Measurements from ENCODE around the gene BIN2. TPM values are rescaled to one million over a fixed set of nuclear protein-coding genes. Genes with fewer than 3 reads are reported as not detected.
"Not testable (repeated sequence)": the region's sequence is repeated elsewhere in the genome, so short reads cannot be mapped to it uniquely, and the experiment has no call there.

Gene BIN2
- total and polyA plus RNA-seq, 2 experiments from 2014 or later: not detected

GRCh38 chr12:51272810-51273209 is 51.2 kb downstream of the BIN2 start:
- H3K27me3 ChIP-seq (ENCODE audit: insufficient read depth): peaks cover 18% of the 10 kb centered on the region
- not testable (repeated sequence) for DNase-seq (ENCODE audit: low spot score); H3K4me2 ChIP-seq; H3K79me2 ChIP-seq (replicated peaks; ENCODE audit: insufficient read depth); H3K36me3 ChIP-seq (ENCODE audit: insufficient read depth); H3K4me1 ChIP-seq (ENCODE audit: insufficient read depth); H3K4me3 ChIP-seq; H3K4me3 Mint-ChIP-seq; H3K4me1 Mint-ChIP-seq; H2AFZ ChIP-seq; H4K20me1 ChIP-seq (replicated peaks; ENCODE audit: insufficient read depth); H3K9me3 Mint-ChIP-seq; H3K27ac ChIP-seq (ENCODE audit: low read depth); ATAC-seq; H3K27ac Mint-ChIP-seq; H3F3A ChIP-seq (replicated peaks; ENCODE audit: low read depth); H3K9me2 ChIP-seq (ENCODE audit: insufficient read depth); H3K36me3 Mint-ChIP-seq (ENCODE audit: low read depth)
- H3K27me3 Mint-ChIP-seq (ENCODE audit: insufficient read depth, low read depth, poor library complexity): peaks cover 21% of the 10 kb centered on the region

GRCh38 chr12:51270951-51271518 is 52.9 kb downstream of the BIN2 start:
- no peak overlapping the region for H3K27ac ChIP-seq (ENCODE audit: low read depth)
- ATAC-seq: no peak
- TF ChIP-seq POLR2AphosphoS5 (IDR thresholded peaks at IDR 0.05; ENCODE audit: low read depth): no peak
- no peak for TF ChIP-seq EZH2 (IDR thresholded peaks at IDR 0.05; ENCODE audit: low read depth, unreplicated experiment)
- TF ChIP-seq REST (IDR thresholded peaks at IDR 0.05; ENCODE audit: unreplicated experiment): no peak
- no peak for TF ChIP-seq CREB1 (CRISPR knock-in tag; IDR thresholded peaks at IDR 0.05; ENCODE audit: low read depth)
- TF ChIP-seq ETS1 (IDR thresholded peaks at IDR 0.05): no peak
- TF ChIP-seq ZNF331 (CRISPR knock-in tag; IDR thresholded peaks at IDR 0.05; ENCODE audit: low read depth): no peak
- TF ChIP-seq STAT1 (IDR thresholded peaks at IDR 0.05; ENCODE audit: unreplicated experiment): no peak
- no peak for TF ChIP-seq JUNB (IDR thresholded peaks at IDR 0.05; ENCODE audit: unreplicated experiment)
- no peak for TF ChIP-seq EZH2phosphoT487 (IDR thresholded peaks at IDR 0.05; ENCODE audit: unreplicated experiment)
- TF ChIP-seq ZNF462 (CRISPR knock-in tag; IDR thresholded peaks at IDR 0.05): no peak
- TF ChIP-seq ZNF114 (CRISPR knock-in tag; IDR thresholded peaks at IDR 0.05): no peak

More at GRCh38 chr12:51270951-51271518, 52.9 kb downstream of the BIN2 start:
- H3K9me3 Mint-ChIP-seq: no peaks in the 10 kb centered on the region; the same call in 2 of the 3 replicates
- no peak overlapping the region for H3K27ac Mint-ChIP-seq
- peak overlapping the region; percentile 93 for H3K4me3 Mint-ChIP-seq
- Histone ChIP-seq H2AFZ (peak overlapping the region; percentile 99), H3K4me2 (peak overlapping the region; percentile 100), H3K9me2 (ENCODE audit: insufficient read depth) (no peaks in the 10 kb centered on the region), H3K4me1 (ENCODE audit: insufficient read depth) (0 out of 2 replicates have a peak, but pooled peaks cover 5% of the 10 kb centered on the region), H3F3A (replicated peaks; ENCODE audit: low read depth) (no peaks in the 10 kb centered on the region), H4K20me1 (replicated peaks; ENCODE audit: insufficient read depth) (no peaks in the 10 kb centered on the region), H3K4me3 (peak overlapping the region; percentile 91), H3K79me2 (replicated peaks; ENCODE audit: insufficient read depth) (no peaks in the 10 kb centered on the region), H3K27me3 (ENCODE audit: insufficient read depth) (peaks cover 18% of the 10 kb centered on the region), H3K36me3 (ENCODE audit: insufficient read depth) (no peaks in the 10 kb centered on the region)
- DNase-seq (ENCODE audit: low spot score): no peak
- peaks cover 13% of the 10 kb centered on the region for H3K4me1 Mint-ChIP-seq
- peaks cover 21% of the 10 kb centered on the region for H3K27me3 Mint-ChIP-seq (ENCODE audit: insufficient read depth, low read depth, poor library complexity)
- no peaks in the 10 kb centered on the region; the same call in 2 of the 3 replicates for H3K36me3 Mint-ChIP-seq (ENCODE audit: low read depth)

All from GM23338 (cell line).